Left renal pelvis (tissue), 4 donors: Measurements from ENCODE around the gene CCL13. TPM values are rescaled to one million over a fixed set of nuclear protein-coding genes. Genes with fewer than 3 reads are reported as not detected.

ENCODE experiments used
- DNase-seq, 4 donors: peaks; one replicate each; pipeline ENCODE4 v3.0.0-alpha.2; 2013; ENCODE audit warnings: low read depth in 4 of 4, low spot score in 3 of 4
- polyA plus RNA-seq, 4 donors: library from polyadenylated mRNA; unstranded; fragments of 120-200 nt; gene quantifications; one replicate each; pipeline ENCODE4 v1.2.1, GENCODE V29; 2013; ENCODE audit not compliant: insufficient read length in 4 of 4

CCL13 gene
- 1 to 10 TPM in 1 of 4 donors, under 1 TPM in 1, not detected in 2; 0.24 to 4.0 TPM for polyA plus RNA-seq

- DNase-seq = no peak
These were observed at the start of gene CCL13 for GRCh38 chr17:34356194-34356593. Gene CCL13, plus strand, starts transcription at chr17:34356480. Its CDS starts 47 bp downstream, at chr17:34356527.

GRCh38 chr17:34307110-34307509 is 49.2 kb upstream of the CCL13 start:
- no peak for DNase-seq

- DNase-seq = no peak
These were observed 47.9 kb upstream of the CCL13 start for GRCh38 chr17:34308371-34308770.

- no peak for DNase-seq
These were observed 45.0 kb upstream of the CCL13 start for GRCh38 chr17:34311291-34311690.

GRCh38 chr17:34312080-34312479 is 44.2 kb upstream of the CCL13 start:
- DNase-seq = peak in 2 of 4 donors; percentile 43 to 44

- no peak for DNase-seq
These were observed 43.1 kb upstream of the CCL13 start for GRCh38 chr17:34313164-34313563.

- no peak for DNase-seq
These were observed 42.0 kb upstream of the CCL13 start for GRCh38 chr17:34314279-34314678.

- DNase-seq = no peak
These were observed 37.8 kb upstream of the CCL13 start for GRCh38 chr17:34318474-34318873.

- DNase-seq = no peak
These were observed 37.2 kb upstream of the CCL13 start, which contains the start of gene CCL8 for GRCh38 chr17:34319039-34319483. Gene CCL8, plus strand, starts transcription at chr17:34319435. Its CDS starts 67 bp downstream, at chr17:34319502.

GRCh38 chr17:34321964-34322363 is 34.3 kb upstream of the CCL13 start:
- DNase-seq = no peak

GRCh38 chr17:34327580-34327979 is 28.7 kb upstream of the CCL13 start:
- DNase-seq = peak in 1 of 4 donors; percentile 10

- no peak for DNase-seq
These were observed 18.6 kb upstream of the CCL13 start for GRCh38 chr17:34337701-34338100.

- no peak for DNase-seq
These were observed 17.0 kb upstream of the CCL13 start for GRCh38 chr17:34339138-34339770.

GRCh38 chr17:34341916-34342315 is 14.4 kb upstream of the CCL13 start:
- no peak for DNase-seq

- no peak for DNase-seq
These were observed 9.2 kb upstream of the CCL13 start for GRCh38 chr17:34347063-34347462.

- DNase-seq = no peak
These were observed 6.5 kb upstream of the CCL13 start for GRCh38 chr17:34349751-34350150.

- DNase-seq = no peak
These were observed 5.2 kb upstream of the CCL13 start for GRCh38 chr17:34351096-34351495.

GRCh38 chr17:34352191-34352590 is 4.1 kb upstream of the CCL13 start:
- no peak for DNase-seq

GRCh38 chr17:34354637-34355036 is 1.6 kb upstream of the CCL13 start:
- DNase-seq = no peak

- no peak for DNase-seq
These were observed 1.1 kb downstream of the CCL13 start for GRCh38 chr17:34357398-34357797.

- no peak for DNase-seq
These were observed 2.4 kb downstream of the CCL13 start for GRCh38 chr17:34358631-34359030.

- no peak for DNase-seq
These were observed 4.5 kb downstream of the CCL13 start for GRCh38 chr17:34360601-34361270.
